BE2C (cell line): ENCODE results near the gene CDH10.

Experiments
- DNase-seq: peaks from one replicate; pipeline ENCODE4 v3.0.0-alpha.2; 2020
- H3K27me3 ChIP-seq: fragments of 250-450 bp; sonication (Bioruptor Pico); 2 replicates; pipeline ENCODE4 v1.5.1; 2020; ENCODE audit warnings: mild to moderate bottlenecking
- H3K36me3 ChIP-seq: fragments of 250-450 bp; sonication (Bioruptor Pico); 2 replicates; pipeline ENCODE4 v1.5.1; 2020; ENCODE audit warnings: mild to moderate bottlenecking
- H3K4me1 ChIP-seq: fragments of 250-450 bp; sonication (Bioruptor Pico); 2 replicates; pipeline ENCODE4 v1.5.1; 2020
- H3K4me3 ChIP-seq: 2 replicates; pipeline ENCODE4 v1.5.1; 2011; ENCODE audit warnings: low read depth, low read length
- H3K9me3 ChIP-seq: fragments of 250-450 bp; sonication (Bioruptor Pico); 2 replicates; pipeline ENCODE4 v1.5.1; 2020
- TF ChIP-seq, protein P1 (sequence below): IDR thresholded peaks from 2 replicates; pipeline ENCODE4 v1.5.1; 2012; ENCODE audit warnings: mild to moderate bottlenecking, low read depth, low read length

CDH10 gene

DNA sequence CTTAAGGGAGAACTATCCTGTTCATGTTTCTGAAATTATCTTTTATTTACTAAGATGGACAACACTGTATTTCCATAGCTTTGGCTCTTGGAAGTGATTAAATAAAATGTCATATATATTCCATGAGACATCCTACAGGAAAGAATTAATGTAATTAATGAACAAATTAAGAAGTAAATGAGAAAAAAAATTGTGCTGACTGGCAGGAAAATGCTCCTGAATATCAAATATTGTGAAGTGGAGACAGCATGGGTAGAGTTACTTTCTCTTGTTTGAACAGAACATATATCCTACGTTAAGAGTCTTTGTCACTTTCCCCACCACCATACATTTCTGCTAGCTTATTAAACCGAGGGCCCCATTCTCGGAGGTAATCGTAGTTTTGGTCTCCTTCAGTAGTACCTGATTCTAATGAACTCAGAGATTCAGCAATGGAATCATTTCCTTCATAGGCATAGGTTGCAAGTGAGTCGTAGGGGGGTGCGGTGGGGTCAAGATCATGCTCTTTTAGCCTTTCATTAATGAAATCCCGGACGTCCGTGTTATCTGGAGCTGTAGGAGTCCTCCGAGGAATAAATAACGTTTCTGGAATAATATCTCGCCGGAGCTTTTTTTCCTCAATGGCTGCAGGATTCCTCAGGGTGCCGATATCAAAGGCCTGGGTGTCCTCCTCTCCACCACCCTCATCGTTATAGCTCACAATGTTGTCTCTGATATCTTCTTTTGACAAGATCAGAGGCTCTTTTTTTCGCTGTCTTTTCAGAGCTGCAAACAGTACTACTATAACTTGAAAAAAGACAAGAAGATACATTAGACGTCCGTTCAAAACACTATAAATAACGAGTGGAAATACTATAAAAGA is 157.2 kb downstream of the CDH10 start:
- no peaks in the 10 kb centered on the region for H3K36me3 ChIP-seq
- TF ChIP-seq, protein P1, sequence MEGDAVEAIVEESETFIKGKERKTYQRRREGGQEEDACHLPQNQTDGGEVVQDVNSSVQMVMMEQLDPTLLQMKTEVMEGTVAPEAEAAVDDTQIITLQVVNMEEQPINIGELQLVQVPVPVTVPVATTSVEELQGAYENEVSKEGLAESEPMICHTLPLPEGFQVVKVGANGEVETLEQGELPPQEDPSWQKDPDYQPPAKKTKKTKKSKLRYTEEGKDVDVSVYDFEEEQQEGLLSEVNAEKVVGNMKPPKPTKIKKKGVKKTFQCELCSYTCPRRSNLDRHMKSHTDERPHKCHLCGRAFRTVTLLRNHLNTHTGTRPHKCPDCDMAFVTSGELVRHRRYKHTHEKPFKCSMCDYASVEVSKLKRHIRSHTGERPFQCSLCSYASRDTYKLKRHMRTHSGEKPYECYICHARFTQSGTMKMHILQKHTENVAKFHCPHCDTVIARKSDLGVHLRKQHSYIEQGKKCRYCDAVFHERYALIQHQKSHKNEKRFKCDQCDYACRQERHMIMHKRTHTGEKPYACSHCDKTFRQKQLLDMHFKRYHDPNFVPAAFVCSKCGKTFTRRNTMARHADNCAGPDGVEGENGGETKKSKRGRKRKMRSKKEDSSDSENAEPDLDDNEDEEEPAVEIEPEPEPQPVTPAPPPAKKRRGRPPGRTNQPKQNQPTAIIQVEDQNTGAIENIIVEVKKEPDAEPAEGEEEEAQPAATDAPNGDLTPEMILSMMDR = no peak
- no peaks in the 10 kb centered on the region for H3K4me1 ChIP-seq

DNA sequence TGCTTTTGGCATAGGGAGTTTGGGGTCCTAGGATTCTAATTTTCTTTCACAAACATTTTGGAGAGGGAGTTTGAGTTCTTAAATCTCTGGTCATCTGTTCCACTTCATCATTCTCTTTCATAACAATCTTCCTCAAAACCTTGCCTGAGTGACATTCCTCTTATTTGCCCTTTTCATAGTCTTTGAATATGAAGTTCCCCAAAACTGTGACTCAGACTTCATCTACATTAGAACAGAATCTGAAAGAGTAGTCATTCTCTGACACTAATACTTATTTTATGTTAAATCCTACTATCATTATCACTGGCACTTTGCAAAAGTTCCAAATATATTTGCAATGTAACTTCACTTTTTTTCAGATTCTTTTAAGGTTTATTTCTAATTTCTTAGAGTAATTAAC is 163.8 kb downstream of the CDH10 start:
- Histone ChIP-seq H3K4me3 (no peak overlapping the region), H3K9me3 (no peaks in the 10 kb centered on the region), H3K36me3 (no peaks in the 10 kb centered on the region), H3K4me1 (no peaks in the 10 kb centered on the region), H3K27me3 (no peaks in the 10 kb centered on the region)
- DNase-seq = no peak
- TF ChIP-seq, protein P1 = no peak

More for the DNA sequence above, 157.2 kb downstream of the CDH10 start:
- no peak overlapping the region for H3K4me3 ChIP-seq
- H3K27me3 ChIP-seq = no peaks in the 10 kb centered on the region
- H3K9me3 ChIP-seq = no peaks in the 10 kb centered on the region
- no peak for DNase-seq

DNA sequence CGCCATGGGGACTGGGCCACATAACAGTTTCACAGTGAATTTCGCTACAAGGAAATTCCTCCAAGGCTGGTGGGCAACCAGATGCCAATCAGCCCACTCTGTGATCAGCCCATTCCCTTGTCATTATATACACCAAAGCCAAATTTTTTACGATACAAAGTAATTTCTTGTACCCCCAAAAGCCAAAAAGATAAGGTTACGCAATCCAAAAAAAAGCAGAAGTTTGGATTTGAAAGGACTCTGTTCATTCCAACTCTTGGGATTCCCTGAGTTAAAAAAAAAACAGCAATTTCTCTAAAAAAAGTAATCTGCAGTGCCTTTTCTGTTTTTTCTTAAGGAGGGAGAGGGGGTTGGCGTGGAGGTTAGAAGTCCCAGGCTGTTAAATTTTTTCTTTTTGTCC is 166.8 kb downstream of the CDH10 start:
- H3K4me3 ChIP-seq = no peak overlapping the region
- H3K4me1 ChIP-seq = no peaks in the 10 kb centered on the region
- H3K36me3 ChIP-seq = no peaks in the 10 kb centered on the region
- DNase-seq = no peak
- H3K27me3 ChIP-seq = no peaks in the 10 kb centered on the region
- TF ChIP-seq, protein P1 = no peak
- H3K9me3 ChIP-seq = no peaks in the 10 kb centered on the region

DNA sequence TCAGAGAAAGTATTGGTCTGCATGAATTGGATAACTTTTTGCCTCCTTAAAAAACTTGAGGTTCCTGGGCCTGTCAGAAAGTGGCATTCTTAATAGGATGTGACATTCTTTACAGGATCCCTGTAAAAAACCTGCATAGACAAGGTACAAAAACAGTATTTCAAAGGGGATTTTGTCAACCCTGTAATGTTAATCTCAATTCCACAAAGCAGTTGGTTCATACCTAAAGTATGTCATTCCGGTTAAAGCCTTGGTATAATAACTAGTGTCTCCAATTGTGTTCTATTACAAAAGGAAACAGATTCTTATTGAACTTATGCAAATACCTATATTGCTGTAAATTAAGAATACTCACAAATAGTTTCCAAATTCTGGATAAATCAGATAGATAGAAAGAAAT is 169.7 kb downstream of the CDH10 start:
- TF ChIP-seq, protein P1 = no peak
- no peaks in the 10 kb centered on the region for H3K36me3 ChIP-seq
- H3K27me3 ChIP-seq = no peaks in the 10 kb centered on the region
- no peaks in the 10 kb centered on the region for H3K4me1 ChIP-seq
- H3K4me3 ChIP-seq = no peak overlapping the region
- DNase-seq = no peak
- no peaks in the 10 kb centered on the region for H3K9me3 ChIP-seq

DNA sequence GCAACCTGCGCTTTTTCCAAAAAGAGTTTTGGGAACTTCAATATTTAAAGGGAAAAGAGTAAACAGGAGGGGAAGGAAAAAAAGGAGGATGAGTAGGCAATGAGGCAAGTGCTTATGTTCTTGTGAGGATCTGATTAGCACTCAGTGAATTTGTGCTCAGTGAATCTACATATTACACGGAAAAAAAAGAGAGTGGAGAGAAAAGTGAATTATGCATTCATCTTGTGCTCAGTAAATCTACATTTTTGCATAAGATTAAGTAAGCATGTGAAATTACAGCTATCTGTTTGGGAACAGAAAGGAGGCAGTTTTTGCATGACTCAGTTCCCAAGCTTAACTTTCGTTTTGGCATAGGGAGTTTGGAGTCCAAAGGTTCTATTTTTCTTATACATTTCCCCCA is 170.1 kb downstream of the CDH10 start:
- H3K36me3 ChIP-seq = no peaks in the 10 kb centered on the region

DNA sequence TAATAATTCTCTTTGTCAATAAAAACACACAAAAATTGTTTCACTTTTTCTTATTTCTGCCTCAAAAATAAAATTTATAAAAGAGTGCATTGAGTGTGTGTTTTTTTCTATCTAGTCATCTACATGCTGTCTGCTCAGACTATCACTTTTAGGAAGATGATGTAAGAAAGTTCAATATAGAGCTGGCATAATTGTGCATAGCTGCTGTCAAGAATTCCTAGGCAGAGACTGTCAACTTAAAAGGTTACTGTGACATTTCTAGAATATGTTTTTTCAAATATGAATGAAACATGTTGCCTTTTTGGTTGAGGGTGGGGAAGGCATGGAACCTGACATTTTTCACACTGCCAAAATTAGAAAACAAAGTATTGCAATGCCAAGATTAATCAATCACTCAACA is 172.3 kb downstream of the CDH10 start:
- Histone ChIP-seq H3K27me3 (no peaks in the 10 kb centered on the region), H3K36me3 (no peaks in the 10 kb centered on the region), H3K4me1 (no peaks in the 10 kb centered on the region), H3K9me3 (no peaks in the 10 kb centered on the region), H3K4me3 (no peak overlapping the region)
- TF ChIP-seq, protein P1 = no peak
- DNase-seq = no peak

More for the DNA sequence above, 170.1 kb downstream of the CDH10 start:
- TF ChIP-seq, protein P1 = no peak
- no peaks in the 10 kb centered on the region for H3K9me3 ChIP-seq
- H3K4me1 ChIP-seq = no peaks in the 10 kb centered on the region
- no peaks in the 10 kb centered on the region for H3K27me3 ChIP-seq
- DNase-seq = no peak
- H3K4me3 ChIP-seq = no peak overlapping the region
